ENCODE measurements around the gene RAPGEF4. TPM values are rescaled to one million over a fixed set of nuclear protein-coding genes. Genes with fewer than 3 reads are reported as not detected.

Gene RAPGEF4
- total RNA-seq, 2 experiments from 2014 or later, result 0.21 TPM; not detected in 1

DNA sequence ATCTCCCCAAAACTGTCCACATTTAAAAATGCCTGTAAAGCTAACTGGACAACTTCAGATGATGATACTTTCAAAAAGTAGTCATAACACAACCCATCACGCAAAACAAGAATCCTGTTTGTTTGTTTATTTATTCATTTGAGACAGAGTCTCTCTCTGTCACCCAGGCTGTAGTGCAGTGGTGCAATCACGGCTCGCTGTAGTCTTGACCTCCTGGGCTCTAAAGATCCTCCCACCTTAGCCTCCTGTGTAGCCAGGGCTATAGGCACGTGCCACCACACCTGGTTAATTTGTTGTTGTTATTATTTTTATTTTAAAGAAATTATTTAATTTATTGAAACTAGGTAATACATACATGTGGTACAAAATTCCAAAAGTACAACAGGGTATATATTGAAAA lies 94.8 kb downstream of the RAPGEF4 start:
- H3K27ac Mint-ChIP-seq, result no peak overlapping the region
- no peaks in the 10 kb centered on the region for H3K4me1 Mint-ChIP-seq
- no peaks in the 10 kb centered on the region for H3K9me3 Mint-ChIP-seq (ENCODE audit: low read depth)
- H3K4me3 Mint-ChIP-seq, result no peak overlapping the region
- CTCF ChIA-PET, result no interaction called here
- no peak for ATAC-seq
- H3K27me3 Mint-ChIP-seq, result peaks cover 26% of the 10 kb centered on the region
- H3K36me3 Mint-ChIP-seq, result no peaks in the 10 kb centered on the region
- no peak for DNase-seq

GRCh38 chr2:172833898-172834297 lies 98.3 kb downstream of the RAPGEF4 start:
- CTCF ChIA-PET, result no interaction called here
- H3K27ac Mint-ChIP-seq, result no peak overlapping the region
- no peaks in the 10 kb centered on the region for H3K9me3 Mint-ChIP-seq (ENCODE audit: low read depth)
- ATAC-seq (no peak), DNase-seq (no peak)
- peaks cover 22% of the 10 kb centered on the region for H3K27me3 Mint-ChIP-seq
- H3K4me1 Mint-ChIP-seq, result peaks cover 4% of the 10 kb centered on the region
- H3K36me3 Mint-ChIP-seq, result no peaks in the 10 kb centered on the region
- H3K4me3 Mint-ChIP-seq, result no peak overlapping the region

DNA sequence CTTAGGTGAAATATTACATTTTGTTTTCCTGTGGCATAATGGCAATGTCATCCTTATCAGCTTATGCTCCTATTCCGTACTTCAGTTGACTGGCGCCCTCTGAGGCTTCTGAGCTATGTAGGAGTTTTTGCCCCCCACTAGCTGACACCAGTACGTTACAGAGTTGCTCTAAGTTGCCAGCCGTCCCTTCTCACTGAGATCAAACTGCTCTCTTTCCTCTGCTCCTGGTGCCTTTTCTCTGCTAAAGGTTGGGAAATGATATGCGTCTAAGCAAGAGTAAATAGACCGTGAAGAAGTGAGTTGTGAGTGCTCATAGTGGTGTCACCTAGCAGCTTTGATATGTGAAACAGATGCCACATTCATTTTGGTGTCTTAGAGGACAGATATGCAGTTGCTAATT lies 99.2 kb downstream of the RAPGEF4 start:
- peaks cover 4% of the 10 kb centered on the region for H3K4me1 Mint-ChIP-seq
- no peak overlapping the region for H3K27ac Mint-ChIP-seq
- CTCF ChIA-PET, result no interaction called here
- peaks cover 20% of the 10 kb centered on the region for H3K27me3 Mint-ChIP-seq
- no peak overlapping the region for H3K4me3 Mint-ChIP-seq
- no peak for DNase-seq
- no peaks in the 10 kb centered on the region for H3K9me3 Mint-ChIP-seq (ENCODE audit: low read depth)
- H3K36me3 Mint-ChIP-seq, result no peaks in the 10 kb centered on the region
- no peak for ATAC-seq

DNA sequence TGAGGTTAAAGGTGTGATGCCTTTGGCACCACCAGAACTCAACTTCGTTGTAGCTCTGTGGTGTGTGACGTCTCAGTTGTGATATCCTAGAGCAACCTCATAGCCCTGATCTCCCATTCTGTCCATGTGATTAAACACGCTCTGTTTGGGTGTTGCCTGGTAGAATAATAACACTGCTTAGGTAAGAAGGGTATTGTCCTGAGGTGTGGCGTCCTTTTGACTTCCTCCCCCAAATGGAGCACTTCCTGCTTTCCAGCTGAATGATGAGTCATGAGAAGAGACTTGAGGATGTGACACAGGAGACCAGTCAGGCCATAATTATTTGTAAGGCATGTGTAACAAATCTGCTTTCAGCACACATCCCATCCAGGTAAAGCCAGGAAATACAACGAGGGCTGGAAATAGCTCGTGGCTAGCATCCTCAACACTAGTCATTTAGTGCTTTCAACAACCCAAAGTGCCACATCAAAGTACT lies 100.7 kb downstream of the RAPGEF4 start:
- DNase-seq (no peak), ATAC-seq (no peak)
- CTCF ChIA-PET, result no interaction called here
- no peaks in the 10 kb centered on the region for H3K36me3 Mint-ChIP-seq
- peaks cover 20% of the 10 kb centered on the region for H3K27me3 Mint-ChIP-seq
- H3K4me1 Mint-ChIP-seq, result peaks cover 4% of the 10 kb centered on the region
- no peak overlapping the region for H3K4me3 Mint-ChIP-seq
- no peaks in the 10 kb centered on the region for H3K9me3 Mint-ChIP-seq (ENCODE audit: low read depth)
- no peak overlapping the region for H3K27ac Mint-ChIP-seq

DNA sequence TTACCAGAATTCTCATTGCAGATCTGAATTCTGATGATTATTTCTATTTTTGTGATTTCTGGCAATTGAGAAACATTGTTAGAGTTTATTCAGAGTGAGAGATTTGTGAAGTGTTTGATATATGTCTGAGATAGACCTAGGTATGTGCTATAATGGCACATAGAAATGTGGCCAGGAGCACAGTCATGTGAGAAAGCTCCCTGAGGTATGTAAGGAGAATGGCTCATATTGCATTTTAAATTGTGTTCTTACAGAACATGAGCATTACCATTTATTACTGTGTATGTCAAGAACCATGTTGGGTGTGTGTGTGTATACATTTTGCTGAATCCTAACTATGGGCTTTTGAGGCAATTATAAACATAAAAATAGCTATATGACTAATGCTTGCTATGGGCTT lies 101.2 kb downstream of the RAPGEF4 start:
- CTCF ChIA-PET, result no interaction called here
- ATAC-seq, result no peak
- Mint-ChIP-seq H3K27ac (no peak overlapping the region), H3K36me3 (no peaks in the 10 kb centered on the region), H3K4me1 (peaks cover 4% of the 10 kb centered on the region), H3K27me3 (peaks cover 20% of the 10 kb centered on the region), H3K9me3 (ENCODE audit: low read depth) (no peaks in the 10 kb centered on the region), H3K4me3 (no peak overlapping the region)
- no peak for DNase-seq

DNA sequence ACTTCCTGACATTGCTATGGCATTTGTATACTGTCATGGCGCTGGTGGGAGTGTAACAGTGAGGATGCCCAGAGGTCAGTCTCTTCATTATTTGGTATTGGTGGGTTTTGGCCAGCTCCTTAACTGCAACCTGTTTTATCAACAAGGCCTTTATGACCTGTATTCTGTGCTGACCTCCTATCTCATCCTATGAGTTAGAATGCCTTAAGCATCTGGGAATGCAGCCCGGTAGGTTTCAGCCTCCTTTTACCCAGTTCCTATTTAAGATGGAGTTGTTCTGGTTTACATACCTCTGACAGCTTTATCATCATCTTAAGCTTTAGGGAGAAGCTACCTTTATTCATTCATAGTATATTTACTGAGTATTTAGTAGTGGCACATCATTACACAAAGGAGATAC lies 103.8 kb downstream of the RAPGEF4 start:
- H3K27ac Mint-ChIP-seq, result no peak overlapping the region
- H3K9me3 Mint-ChIP-seq (ENCODE audit: low read depth), result no peaks in the 10 kb centered on the region
- CTCF ChIA-PET, result interaction anchor here (1.0 kb wide), 1 partner anchor 32 kb away, joined by 3 read pairs; no protein-coding TSS in a partner anchor

DNA sequence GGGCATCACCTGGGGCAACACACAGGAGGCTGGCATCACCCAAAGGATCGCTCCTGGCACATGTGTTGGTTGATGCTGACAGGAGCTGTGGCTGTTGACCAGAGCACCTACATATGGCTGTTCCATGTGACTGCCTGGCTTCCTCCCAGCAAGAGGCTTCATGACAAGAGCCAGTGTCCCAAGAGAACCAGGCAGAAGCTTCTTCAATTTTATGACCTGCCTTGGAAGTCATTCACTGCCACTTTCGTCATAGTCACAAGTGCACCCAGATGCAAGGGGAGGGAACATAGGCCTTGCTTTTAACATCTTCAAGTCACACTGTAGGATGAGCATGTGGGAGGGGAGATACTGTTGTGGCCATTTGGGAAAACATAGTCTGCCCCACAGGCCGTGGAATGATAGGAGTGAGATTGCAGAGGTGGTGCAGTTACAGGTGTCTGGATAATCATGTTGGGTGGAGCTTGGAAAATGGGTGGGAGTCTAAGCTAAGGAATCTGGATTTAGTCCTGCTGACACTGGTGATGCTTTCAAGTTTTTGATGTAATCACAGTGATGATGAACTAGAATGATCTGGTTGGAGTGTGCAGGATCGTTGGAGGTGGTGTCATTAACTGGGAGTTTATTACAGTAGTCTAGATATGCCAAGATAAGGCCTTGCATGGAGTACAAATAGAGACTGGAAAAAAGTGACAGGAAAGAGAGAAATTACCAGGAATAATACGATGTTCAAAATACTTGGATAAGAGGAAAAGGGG lies 107.0 kb downstream of the RAPGEF4 start:
- no peak overlapping the region for H3K27ac Mint-ChIP-seq
- H3K4me3 Mint-ChIP-seq, result no peak overlapping the region
- CTCF ChIA-PET, result no interaction called here
- no peaks in the 10 kb centered on the region for H3K36me3 Mint-ChIP-seq
- H3K4me1 Mint-ChIP-seq, result no peaks in the 10 kb centered on the region
- no peak for ATAC-seq
- no peaks in the 10 kb centered on the region for H3K9me3 Mint-ChIP-seq (ENCODE audit: low read depth)
- peaks cover 7% of the 10 kb centered on the region for H3K27me3 Mint-ChIP-seq
- no peak for DNase-seq

More for the DNA sequence above, 103.8 kb downstream of the RAPGEF4 start:
- ATAC-seq (no peak), DNase-seq (no peak)
- Mint-ChIP-seq H3K36me3 (no peaks in the 10 kb centered on the region), H3K4me3 (no peak overlapping the region), H3K27me3 (peaks cover 16% of the 10 kb centered on the region), H3K4me1 (peaks cover 4% of the 10 kb centered on the region)

DNA sequence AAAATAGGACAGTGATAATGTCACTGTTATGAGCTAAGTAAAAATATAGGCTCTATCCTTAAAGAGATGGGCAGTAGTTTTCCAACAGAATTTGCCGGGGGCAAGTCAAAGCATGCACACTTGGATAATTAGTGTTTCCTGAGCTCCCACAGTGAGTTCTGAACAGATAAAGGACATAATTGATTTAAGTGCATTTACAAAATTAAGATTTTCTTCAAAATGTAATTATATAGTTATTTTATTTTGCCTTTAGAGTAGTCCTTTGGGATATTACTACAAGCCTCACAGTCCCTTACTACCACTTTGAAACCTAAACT lies 107.6 kb downstream of the RAPGEF4 start:
- CTCF ChIA-PET, result no interaction called here
- Mint-ChIP-seq H3K4me3 (no peak overlapping the region), H3K9me3 (ENCODE audit: low read depth) (no peaks in the 10 kb centered on the region), H3K27me3 (peaks cover 6% of the 10 kb centered on the region), H3K4me1 (no peaks in the 10 kb centered on the region), H3K36me3 (no peaks in the 10 kb centered on the region), H3K27ac (no peak overlapping the region)
- ATAC-seq, result no peak
- no peak for DNase-seq

DNA sequence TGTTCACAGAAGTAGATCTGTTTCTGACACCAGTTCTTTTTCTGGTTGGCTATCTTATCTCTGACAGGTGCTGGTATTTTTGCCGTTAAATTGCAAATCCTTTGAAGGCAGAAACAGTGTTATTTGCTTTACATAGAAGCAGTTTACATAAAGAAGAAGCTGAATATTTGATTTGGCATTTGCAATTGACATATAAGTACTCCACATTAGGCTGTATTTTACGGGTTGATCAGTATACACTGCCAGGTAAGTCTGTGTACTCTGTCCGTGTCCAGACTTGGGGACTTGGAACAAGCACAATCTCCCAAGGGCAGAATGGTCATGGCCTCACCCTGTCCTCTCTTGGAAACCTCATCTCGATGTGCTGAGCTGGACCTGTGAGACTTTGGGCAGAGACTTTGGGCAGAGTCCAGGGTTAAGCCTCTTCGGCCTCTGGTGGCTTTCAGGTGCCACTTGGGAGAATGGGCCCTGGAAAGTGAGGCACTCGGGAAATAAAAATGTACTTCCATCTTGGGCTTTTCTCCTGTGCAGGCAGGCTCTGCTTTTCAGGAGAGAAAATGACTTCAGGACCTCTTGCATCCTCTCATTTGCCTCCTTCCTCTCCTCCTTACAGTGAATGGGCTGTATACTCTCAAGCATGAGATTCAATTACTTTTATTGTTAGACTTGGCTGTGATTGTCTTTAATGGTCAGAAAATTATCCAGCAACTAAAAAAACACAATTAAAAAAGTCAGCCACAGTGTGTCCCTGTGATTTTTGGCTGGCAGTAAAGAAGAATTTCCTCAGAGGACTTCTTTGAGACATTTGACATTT lies 108.5 kb downstream of the RAPGEF4 start:
- DNase-seq (no peak), ATAC-seq (no peak)
- Mint-ChIP-seq H3K4me3 (no peak overlapping the region), H3K27ac (no peak overlapping the region), H3K9me3 (ENCODE audit: low read depth) (no peaks in the 10 kb centered on the region), H3K4me1 (no peaks in the 10 kb centered on the region), H3K27me3 (peaks cover 6% of the 10 kb centered on the region), H3K36me3 (no peaks in the 10 kb centered on the region)
- CTCF ChIA-PET, result no interaction called here

DNA sequence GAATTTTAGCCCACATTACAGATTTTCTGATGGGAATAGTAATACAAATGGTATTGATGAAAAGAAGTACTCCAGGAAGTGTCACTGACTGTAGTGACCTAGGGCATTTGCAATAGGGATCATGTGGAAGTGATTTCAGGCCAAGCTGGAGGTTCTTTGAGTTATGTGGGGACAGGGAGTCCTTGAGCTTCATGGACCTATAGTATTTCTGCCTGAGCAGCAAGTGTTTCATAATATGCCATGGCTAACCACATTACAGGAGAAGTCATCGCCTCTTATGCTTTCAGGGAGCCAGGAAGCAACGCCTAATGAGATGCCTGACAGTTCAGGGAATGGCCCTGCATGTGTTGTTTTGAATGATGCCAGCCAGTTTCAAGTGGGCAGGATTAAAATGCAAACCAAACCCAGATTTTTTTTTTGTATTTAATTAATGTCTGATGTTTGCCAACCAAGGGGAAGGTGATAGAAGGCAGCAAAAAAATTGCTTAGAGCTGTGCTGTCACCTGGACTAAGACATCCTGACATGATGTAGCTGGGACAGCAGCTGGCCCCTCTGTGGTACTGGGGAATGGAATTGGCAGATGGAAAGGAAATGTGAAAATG lies 109.5 kb downstream of the RAPGEF4 start:
- Mint-ChIP-seq H3K36me3 (no peaks in the 10 kb centered on the region), H3K4me1 (no peaks in the 10 kb centered on the region), H3K9me3 (ENCODE audit: low read depth) (no peaks in the 10 kb centered on the region), H3K4me3 (no peak overlapping the region), H3K27me3 (peaks cover 8% of the 10 kb centered on the region), H3K27ac (no peak overlapping the region)
- ATAC-seq (no peak), DNase-seq (no peak)
- CTCF ChIA-PET, result no interaction called here

DNA sequence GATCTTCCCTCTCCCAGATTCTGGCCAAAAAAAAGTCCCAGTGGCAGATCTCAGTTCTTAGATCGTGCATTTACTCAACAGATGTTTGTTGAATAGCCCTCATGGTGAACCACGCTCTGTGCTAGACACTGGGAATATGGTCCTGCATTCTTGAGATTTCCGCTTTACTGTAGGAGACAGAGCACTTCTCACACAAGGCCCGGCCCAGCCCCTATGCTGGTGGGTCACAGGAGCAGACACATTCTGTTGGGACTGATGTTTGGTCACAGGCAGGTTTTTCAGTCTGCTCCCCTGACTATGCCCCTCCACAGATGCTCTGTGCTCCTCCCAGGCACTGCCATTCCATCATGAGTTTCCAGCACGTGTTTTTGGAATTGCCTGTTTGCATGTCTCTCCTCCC lies 110.9 kb downstream of the RAPGEF4 start:
- Mint-ChIP-seq H3K4me3 (no peak overlapping the region), H3K27ac (no peak overlapping the region), H3K4me1 (no peaks in the 10 kb centered on the region), H3K36me3 (no peaks in the 10 kb centered on the region), H3K9me3 (ENCODE audit: low read depth) (no peaks in the 10 kb centered on the region), H3K27me3 (peaks cover 8% of the 10 kb centered on the region)
- CTCF ChIA-PET, result no interaction called here
- ATAC-seq (no peak), DNase-seq (no peak)

GRCh38 chr2:172847188-172847587 lies 111.5 kb downstream of the RAPGEF4 start:
- no peak for ATAC-seq
- no peak overlapping the region for H3K27ac Mint-ChIP-seq

GRCh38 chr2:172848519-172848918 lies 112.9 kb downstream of the RAPGEF4 start:
- Mint-ChIP-seq H3K4me1 (no peaks in the 10 kb centered on the region), H3K9me3 (ENCODE audit: low read depth) (no peaks in the 10 kb centered on the region), H3K4me3 (no peak overlapping the region), H3K27ac (no peak overlapping the region), H3K27me3 (peaks cover 6% of the 10 kb centered on the region), H3K36me3 (no peaks in the 10 kb centered on the region)
- DNase-seq, result no peak
- ATAC-seq, result no peak
- CTCF ChIA-PET, result no interaction called here

More at GRCh38 chr2:172847188-172847587, 111.5 kb downstream of the RAPGEF4 start:
- H3K4me1 Mint-ChIP-seq, result no peaks in the 10 kb centered on the region
- CTCF ChIA-PET, result no interaction called here
- peaks cover 8% of the 10 kb centered on the region for H3K27me3 Mint-ChIP-seq
- DNase-seq, result no peak
- H3K4me3 Mint-ChIP-seq, result no peak overlapping the region
- H3K9me3 Mint-ChIP-seq (ENCODE audit: low read depth), result no peaks in the 10 kb centered on the region
- no peaks in the 10 kb centered on the region for H3K36me3 Mint-ChIP-seq
